ENCODE results near the gene TMEM43.

Gene TMEM43

DNA sequence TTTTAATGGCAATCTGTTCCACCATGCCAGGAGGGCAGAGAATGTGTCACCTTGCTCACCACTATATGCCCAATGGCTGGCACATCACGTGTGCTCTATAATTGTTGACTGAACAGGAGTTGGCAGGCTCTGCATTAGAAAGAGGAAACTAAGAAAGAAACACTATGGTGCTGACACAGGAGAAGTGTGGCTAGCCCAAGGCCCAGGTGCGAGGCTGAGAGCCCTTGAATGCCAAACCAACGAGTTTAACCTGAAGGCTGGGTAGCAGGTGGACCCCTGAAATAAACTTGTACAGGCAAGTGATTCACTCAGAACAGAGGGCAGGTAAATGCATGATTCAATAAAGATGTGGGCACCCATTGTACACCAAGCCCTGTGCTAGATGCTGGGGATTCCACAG lies 2.6 kb upstream of the TMEM43 start:
- DNase-seq: no peak

DNA sequence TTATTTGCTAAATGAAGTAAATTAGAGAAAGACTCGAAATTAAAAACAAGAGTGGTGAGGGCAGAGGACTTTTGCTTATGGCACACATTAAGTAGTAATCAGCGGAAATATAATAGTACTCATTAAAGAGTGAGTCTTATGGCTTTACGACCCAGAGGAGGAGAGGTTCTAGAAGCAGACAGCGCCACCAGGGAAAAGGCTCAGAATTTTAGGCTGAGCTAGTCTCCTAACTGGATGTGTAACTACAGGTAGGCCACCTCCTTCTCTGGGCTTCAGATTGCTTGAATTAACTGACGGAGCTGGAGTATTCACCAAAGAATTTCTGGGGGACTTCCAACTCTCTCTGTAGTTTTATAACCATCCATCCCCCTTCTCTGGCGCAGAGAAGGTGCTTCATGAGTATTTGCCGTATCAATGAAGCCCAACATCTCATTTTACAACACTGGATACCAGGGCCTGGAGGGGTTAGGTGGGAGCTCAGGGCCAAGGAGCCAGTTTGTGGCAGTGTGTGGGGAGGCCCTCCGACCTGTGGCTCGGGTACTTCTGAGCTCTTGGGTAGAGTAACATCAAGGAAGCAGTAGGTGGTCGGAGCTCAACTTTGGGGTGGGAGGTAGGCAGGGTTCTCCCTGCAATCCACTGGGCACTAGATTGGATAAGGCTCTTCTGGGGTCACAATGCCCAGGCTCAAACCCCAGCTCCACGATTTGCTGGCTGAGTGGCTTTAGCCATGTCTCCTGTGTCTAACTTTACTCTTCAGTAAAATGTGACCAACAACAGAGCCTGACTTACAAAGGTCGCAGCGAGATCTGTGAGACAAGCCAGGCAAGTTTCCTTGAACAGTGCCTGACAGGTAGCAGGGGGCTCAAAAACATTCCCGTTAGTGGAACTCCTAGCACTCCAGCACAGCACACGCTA lies 1.3 kb upstream of the TMEM43 start:
- DNase-seq: no peak

DNA sequence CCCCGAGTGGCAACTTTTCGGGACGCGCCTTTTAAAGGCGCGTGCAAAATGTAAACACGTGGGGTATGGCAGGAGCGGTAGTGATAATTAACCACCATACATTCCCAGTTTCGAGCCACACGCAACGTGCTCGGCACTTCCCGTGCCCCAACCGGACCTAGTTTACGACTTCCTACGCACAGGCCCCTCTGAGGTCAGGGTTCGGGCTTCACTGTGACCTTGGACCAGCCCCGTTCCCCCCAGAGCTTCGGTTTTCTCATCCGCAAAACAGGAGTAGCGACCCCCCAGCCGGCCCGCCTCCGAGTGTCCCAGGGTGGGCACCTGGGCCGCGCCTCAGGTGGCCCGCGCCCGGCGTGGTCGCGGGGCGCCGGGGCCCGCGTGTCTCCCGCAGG lies 633 bp upstream of the TMEM43 start:
- DNase-seq: no peak

DNA sequence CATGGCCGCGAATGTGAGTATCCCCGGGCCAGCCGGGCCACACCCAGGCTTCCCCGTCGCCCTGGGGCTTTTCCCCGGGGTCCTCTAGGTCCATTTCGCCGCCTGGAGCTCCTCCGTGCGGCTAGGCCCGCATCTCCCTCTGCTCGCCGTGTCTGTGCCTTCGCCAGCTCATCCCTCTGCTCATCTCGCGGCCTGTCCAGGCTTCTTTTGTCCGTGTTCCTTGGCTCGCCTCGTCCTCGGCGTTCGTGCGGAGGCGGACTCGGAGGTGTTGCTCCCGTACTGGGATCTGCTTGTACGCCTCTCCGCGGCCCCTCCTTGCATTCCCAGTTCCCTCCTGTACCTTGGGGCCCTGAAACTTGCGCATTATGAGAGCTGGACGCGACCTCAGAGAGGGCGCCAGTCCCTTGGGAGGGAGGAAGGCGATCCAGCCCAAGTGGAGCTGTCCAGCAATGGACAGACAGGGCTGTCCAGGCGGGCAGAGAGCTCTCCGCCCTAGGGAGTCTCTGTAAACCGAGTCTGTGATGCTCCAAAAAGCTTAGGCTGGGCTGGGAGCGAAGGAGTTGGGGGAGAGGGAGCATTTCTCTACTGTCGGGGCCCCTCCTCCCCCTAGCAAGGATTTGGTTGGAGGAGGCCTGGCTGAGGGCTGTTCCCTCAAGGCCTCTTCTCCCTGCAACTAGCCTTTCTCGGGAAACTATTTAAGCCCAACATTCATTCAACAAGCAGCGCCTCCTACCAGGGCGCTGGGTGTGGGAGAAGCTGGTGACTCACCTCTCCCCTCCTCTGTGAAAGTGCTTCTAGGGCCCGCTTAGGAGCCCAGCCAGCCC lies 553 bp downstream of the TMEM43 start:
- no peak for DNase-seq

DNA sequence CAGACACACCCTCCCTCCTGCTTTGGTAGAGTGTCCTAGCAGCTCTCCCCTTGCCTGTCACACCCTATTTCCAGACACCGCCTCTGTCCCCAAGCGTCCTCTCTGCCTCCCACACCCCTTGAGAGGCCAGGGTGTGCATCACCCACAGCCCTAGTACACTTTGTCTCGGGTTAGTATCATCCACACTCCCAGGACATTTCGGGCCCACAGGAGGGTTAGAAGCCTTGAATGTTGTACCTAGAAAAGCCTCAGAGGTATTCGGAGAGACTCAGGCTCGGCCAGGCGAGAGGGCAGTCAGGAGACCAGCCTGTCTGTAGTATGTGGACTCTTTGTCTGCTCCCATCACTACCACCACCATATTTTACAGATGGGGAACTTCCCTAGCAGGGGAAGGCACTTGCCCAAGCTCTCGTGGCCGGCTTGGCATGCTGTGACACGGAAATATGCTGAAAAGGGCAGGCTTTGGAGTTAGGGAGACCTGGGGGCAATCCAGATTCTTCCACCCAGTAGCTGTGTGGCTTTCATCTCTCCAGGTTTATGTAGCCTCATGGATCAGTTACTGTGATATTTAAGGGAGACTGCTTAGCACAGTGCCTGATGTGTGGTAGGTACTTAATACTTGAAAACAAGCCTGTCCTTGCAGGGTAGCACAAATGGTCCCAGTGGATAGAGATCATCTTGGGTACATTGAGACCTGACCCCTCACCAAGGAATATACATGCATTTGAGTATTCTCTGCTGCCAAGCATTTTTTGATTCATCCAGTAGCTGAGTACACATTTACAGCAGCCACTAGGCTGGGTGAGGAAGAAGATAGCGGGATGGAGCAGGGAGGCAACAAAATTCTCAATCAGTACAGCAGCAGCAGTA lies 1.4 kb downstream of the TMEM43 start:
- no peak for DNase-seq

DNA sequence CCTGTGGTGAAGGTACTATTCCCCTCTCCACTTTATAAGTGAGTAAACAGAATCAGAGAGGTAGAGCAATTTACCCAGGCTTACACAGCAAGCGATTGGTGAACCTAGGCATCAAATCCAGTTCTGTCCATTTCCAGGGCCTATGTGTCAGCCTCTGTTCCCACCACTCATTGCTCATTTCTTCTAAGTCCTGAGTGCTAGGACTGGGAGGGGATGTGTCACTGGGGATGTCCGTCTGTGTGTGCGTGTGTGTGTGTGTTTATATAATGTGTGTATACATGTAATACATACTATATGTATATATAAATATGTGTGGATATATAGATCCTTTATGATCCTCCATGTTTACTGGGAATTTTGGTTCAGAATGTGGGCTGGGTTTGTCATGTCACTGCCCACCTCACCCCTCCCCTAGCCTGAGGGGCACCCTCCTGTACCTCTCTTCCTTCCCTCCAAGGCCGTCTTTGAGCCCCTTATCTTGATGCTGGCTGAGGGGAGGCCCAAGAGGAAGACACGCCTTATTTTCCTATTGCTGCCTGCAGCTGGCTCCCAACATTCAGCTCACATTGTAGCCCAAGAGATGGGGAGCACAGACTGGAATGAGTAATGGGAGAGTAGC lies 2.1 kb downstream of the TMEM43 start:
- no peak for DNase-seq

DNA sequence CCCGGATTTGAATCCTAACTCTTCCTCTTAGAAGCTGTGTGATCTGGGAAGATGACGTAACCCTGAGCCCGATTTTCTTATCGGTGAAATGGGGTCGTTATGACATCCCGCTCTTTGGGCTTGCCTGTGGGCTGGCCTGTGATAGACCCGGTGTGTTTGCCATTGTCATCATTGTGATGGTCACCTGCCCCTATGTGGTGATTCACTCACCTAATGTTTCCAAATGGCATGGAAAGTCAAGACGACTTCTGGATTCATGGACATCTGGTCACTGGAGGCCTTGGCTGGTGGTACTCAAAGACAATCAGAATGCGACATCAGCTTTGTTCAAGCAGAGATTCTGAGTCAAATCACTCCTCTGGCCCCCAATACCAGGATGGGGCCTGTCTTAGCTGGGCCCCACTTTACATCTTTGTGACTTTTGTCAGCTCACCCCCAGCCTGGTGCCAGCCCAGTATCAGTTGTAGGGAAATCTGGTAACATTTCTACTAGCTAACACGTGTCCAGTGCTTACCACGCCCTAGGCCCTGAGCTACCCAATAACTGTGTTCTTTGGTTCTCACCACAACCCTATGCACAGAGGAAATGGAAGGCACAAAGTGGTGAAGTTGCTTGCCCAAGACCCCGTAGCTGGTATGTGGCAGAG lies 2.8 kb downstream of the TMEM43 start:
- DNase-seq: no peak

DNA sequence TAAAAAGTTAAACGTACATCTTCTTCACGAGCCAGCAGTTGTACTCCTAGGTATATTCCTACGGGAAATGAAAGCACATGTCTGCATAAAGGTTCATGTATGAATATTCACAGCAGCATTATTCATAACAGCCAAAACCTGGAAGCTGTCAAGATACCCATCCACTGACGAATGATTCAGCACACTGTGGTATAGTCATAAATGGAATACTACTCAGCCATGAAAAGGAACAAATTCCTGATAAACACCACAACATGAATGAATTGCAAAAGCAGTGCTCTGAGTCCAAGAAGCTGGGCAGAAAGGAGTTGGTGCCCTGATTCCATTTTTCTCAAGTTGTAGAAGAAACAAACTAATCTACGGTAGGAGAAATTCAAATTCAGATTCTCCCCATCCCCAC lies 3.9 kb downstream of the TMEM43 start:
- DNase-seq: no peak

DNA sequence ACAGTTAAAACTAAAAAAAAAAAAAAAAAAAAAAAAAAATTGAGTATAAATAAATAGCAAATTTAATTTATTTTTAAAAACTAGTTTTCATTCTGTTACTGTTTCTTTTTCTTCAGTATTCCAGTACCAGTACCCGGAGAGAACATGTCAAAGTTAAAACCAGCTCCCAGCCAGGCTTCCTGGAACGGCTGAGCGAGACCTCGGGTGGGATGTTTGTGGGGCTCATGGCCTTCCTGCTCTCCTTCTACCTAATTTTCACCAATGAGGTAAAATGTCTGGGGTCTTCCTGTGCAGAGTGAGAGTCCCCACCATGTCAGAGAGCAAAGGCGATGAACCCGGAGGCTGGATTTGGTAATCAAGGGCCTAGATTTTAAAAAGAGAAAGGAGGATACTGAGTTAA lies 4.4 kb downstream of the TMEM43 start:
- no peak for DNase-seq

DNA sequence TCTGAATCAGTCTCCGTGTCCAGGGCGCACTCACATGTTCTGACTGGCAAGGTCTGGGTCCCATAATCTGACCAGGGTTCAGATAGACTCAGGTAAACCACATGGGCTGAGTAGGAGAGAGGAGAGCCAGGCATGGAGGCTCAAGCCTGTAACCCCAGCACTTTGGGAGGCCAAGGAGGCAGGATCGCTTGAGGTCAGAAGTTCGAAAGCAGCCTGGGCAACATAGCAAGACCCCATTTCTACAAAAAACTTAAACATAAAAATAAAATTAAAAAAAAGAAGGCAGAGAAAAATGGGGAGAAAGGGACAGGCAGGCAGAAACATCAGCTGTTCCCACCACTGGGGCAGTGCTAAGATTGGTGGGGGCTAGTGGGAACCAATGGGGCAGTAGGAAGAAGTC lies 5.4 kb downstream of the TMEM43 start:
- no peak for DNase-seq

DNA sequence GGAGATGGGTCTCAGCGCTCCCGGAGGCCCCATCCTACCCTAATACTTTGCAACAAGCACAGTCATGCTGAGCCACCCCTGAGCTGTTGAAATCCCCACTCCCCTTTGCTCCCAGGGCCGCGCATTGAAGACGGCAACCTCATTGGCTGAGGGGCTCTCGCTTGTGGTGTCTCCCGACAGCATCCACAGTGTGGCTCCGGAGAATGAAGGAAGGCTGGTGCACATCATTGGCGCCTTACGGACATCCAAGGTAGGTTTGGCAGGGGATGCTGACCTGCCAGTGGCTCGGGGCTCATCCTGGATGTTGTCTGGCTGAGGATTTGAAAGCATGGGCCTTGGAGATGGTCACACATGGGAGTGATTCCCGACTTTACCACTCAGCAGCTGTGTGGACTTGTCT lies 5.9 kb downstream of the TMEM43 start:
- DNase-seq: no peak

DNA sequence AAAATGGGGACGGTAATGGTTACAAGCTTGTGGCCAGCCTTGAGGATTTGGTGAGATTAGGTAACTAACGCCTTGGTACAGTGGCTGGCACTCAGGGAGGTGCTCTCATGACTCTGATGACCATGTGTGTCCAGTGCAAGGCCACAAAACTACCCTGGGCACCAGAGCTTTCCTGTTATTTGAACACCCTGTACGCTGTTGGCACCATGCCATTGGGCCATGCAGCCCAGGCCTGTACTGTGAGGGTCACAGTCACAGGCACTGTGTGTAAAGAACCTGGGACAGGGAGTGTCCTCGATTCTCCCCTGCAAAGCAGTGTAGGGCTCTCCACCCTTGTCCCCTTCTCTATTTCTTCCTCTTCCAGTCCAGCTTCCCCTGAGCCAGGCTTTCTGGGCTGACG lies 6.3 kb downstream of the TMEM43 start:
- no peak for DNase-seq

DNA sequence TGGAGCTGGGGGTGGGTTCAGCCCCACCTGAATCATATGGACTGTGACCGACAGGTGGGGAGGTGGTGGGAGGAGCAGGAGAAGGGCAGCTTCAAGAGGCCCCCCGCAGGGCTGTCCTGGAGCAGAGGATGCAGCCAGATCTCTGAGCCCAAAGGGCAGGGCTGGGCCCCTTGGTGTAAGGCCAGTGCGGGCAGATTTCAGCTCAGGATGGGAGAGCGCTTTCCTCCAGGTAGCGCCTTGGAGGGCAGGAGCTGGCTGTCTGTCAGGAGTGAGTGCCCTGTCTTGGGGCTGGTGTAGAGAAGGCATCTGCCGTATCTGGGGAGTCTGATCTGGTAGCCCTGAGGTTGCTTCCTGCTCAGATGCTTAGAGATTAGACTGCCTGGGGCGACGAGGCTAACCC lies 7.3 kb downstream of the TMEM43 start:
- DNase-seq: no peak

DNA sequence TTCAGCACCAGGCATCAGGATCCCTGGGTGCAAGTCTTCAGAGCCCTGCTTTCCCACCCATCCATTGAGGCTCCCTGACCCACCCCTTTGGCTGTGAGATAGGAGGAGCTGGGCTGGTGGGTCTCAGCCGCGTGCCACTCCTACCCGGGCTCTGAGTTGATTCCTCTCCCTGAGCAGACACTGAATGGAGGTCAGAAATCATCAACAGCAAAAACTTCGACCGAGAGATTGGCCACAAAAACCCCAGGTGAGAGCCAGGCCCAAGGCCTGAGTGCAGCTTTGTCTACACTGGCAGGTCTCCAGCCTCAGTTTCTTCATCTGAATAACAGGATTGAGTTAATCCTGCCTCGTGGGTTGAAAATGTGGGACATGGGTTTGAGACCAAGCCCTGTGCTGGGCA lies 7.8 kb downstream of the TMEM43 start:
- DNase-seq: no peak

DNA sequence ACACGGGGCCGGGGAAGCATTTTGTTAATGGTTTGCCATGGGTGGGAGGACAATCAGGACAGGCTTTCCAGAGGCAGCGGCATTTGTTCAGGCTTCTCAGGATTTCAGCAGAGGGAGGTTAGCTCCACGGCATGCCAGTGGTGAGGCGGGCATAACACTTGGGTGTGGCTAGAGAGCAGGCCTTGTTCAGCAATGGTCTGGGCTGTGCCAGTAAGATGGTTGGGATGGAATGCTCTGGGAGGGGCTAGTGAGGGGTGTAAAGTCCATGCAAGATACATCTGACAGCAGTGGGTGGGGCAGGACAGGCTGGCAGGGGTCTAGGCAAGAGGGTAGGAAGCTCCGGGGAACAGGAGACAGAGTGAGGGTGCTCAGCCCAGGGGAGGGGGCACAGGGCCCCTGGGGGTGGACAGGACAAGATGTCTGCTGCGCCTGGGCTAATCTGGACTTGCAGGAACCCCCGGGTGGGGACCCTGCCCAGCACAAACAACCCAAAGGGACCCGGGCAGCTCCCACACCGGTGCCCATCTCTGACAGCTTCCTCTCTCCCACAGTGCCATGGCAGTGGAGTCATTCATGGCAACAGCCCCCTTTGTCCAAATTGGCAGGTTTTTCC lies 8.4 kb downstream of the TMEM43 start:
- DNase-seq: no peak

DNA sequence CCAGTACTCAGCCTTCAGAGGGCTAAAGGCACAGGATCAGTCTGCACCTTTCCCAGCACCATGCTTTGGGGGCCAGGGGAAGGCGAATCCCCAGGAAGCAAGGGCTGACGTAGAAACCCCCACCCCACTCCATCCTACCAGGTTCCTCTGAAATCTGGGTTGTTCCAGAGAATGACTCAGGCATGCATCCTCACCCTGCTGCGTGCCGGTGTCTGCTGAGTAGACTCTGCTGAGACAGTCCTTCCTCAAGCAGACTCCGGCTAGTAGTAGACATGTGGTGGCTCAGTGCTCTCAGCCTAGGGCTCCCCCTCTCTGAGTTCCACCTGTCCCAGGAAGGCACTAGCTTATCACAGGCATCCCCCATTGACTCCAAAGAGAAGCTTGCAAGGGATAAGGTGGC lies 9.0 kb downstream of the TMEM43 start:
- DNase-seq: no peak

DNA sequence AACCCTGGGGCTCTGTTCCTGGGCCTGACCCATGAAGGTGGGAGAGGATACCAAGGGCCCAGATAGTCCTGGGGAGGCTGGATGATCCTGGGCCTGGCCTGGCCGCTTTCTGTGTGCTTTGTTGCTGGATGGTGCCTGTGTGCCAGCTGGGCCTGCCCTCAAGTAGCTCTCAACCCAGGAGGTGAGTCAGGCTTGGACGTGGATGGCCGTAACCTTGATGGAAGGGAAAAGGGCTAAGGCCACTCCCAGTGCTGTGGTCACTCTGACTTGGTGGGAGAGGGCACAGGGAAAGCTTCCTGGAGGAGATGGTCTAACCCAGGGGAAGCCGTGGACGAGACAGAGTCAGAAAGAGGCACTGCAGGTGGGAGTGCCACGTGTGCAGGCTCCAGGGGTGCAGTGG lies 9.4 kb downstream of the TMEM43 start:
- no peak for DNase-seq

DNA sequence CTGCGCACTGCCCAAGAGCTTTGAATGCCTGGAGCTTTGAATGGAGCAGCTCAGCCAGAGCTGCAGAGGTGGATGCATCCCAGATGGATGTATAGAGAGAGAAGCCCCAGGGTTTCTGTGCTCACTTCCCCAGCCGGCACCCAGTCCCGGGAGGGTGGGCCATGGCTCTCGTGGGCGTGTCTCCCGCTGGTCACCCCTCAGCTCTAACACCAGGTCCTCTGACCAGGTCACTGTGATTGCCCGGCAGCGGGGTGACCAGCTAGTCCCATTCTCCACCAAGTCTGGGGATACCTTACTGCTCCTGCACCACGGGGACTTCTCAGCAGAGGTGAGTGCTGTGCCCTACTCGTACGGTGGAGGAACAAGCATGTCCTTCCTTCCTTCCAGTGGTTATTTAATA lies 10.7 kb downstream of the TMEM43 start:
- DNase-seq: no peak

DNA sequence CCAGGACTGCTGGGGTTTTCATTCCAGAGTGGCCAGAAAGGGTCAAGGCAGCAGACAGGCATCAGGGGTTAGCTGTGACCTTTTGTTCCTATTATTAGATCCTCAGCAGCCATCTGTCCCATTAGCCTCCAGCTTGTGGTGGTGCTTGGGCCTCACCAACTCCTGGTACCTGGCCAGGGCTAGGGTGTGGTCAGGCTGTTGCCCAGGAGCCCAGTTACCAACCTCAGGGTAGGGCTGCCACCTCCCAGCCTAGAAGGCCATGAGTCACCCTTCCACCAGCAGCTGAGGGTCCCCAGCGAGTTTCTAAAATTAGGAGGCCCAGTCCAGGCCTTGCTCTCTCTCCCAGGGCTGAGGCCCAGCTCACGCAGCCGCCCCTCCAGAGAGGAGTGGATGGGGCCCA lies 12.2 kb downstream of the TMEM43 start:
- no peak for DNase-seq

DNA sequence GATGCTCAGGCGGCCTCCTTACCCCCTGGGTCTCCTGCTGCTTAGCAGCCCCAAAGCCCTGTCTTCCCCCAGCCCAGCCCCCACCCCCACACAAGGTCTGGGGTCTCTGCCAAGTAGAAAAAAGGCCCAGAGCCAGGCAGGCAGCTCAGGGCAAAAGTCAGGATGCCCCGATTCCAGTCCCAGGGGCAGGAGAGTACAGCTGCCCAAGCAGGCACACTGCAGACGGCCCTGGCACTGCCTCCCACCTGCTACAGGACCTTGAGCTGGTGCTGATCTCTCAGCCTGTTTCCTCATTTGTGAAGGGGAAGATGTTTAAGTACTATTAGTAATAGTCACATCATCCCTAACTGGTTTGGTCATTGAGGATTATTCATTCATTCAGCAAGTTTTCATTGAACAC lies 12.6 kb downstream of the TMEM43 start:
- no peak for DNase-seq

DNA sequence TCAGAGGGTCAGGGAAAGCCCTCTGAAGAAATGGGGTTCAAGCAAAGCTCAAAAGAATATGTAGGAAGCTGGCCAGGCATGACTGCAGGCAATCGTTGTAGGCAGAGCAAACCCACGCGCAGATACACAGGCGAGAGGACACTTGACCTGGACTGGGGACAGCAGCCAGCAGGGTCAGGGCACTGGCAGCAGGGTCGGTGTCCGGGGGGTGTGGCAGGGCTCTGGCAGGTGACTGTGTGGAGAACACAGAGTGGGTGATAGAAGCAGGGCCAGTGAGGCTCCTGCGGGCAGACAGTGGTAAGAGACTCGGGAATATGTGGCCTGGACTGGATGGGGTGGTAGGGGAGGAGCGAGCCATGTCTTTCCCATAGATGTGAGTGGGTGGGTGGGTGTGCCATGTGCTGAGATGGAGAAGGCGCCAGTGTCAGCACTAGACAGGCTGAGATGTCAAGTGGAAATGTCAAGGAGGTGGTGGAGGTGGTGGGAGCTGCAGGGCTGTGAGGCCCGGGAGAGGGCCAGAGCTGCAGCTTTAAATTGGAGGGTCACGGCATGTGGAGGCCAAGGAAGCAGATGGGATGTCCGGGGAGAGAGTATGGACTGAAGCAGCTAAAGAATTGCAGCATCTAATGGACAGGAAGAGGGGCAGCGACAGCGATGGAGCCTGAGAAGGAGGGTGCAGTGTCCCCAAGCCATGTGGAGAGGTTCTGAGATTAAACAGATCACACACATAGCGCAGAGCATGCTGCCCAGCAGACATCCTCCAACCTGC lies 13.4 kb downstream of the TMEM43 start:
- DNase-seq: no peak

All from NCI-H1694 (cell line).